Glomerular endothelial cell (primary cell): ENCODE measurements around the gene CFAP46. TPM values are rescaled to one million over a fixed set of nuclear protein-coding genes. Genes with fewer than 3 reads are reported as not detected.
"Not testable (repeated sequence)": the region's sequence is repeated elsewhere in the genome, so short reads cannot be mapped to it uniquely, and the experiment has no call there.

Experiments
- DNase-seq: peaks from one replicate; pipeline ENCODE4 v3.0.0-alpha.2; 2011; ENCODE audit warnings: low read depth, low spot score; ENCODE audit errors: extremely low read depth
- total RNA-seq: library from RNA; depleted of rRNA; stranded (reverse); fragments of >200 nt; gene quantifications from 2 replicates; pipeline ENCODE4 v1.2.3, GENCODE V29; 2015

Gene CFAP46
- total RNA-seq, 1 donor from 2014 or later = 1.9 TPM

DNA sequence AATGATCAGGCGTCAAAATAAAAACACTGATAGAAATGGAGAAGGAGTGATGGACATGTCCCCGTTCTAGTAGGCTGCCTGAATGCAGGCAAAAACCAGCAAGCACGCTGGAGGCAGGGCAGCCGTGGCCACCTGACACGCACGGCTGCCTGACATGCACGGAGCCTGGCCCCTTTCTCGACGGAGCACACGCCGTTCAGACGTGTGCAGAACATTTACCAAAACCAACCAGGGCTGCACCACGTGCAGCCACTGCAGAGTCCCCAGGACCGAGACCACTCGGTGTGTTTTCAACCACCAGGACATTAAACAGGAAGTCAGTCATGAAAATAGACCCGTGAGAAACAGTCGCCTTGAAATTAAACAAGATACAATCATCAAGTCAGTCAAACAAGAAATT is 94.5 kb downstream of the CFAP46 start:
- DNase-seq = no peak

DNA sequence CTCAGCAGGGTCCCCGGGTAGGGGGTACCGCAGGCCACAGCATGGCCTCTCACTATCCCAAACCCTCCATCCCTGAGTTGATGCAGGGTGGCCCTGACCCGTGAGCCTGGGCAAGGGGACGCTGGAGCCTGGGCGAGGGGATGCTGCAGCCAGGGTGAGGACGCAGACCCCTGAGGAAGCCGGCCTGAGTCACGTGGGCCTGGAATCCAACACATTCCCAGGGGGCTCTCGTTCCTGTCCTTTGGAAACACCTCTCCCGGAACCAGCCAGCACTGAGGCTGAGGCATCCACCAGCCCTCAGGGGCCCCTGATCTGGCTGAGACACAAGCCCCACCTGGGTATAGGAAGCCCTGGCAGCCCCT is 95.0 kb downstream of the CFAP46 start:
- no peak for DNase-seq

DNA sequence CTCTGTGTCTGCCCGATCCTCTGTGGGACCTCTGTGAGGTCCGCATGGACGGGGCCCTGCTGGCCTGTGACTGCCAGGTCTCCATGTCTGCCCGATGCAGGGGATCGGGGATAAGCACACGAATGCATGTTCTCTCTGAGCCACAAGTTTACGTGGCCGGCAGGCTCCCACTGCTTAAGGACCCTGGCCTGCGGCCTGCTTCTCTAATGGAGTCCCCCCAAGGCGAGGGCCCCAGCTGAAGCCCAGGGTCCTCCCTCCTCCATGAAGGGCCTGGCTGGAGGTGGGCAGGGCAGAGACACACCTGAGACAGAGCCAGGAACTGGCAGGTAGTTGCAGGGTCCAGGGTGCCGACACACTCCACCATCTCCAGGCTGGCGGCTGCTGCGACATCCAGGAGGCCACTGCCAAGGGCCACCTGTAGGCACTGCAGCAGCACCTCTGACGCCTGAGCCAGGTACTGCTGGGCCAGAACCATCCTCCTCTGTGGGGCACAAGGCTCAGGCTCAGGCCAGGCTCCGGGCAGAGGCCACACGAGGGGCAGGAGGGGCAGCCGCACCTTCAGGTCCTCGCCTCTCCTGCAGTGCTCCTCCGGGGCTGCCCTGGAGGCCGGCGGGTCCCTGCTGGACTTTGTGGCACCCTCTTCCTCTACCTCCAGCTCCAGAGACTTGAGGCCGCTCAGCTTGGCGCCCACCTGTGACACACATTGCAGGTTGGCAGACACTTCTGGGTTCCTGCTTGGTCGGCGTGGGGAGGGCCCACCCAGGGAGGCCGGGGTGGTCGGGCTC is 95.5 kb downstream of the CFAP46 start:
- DNase-seq = no peak

DNA sequence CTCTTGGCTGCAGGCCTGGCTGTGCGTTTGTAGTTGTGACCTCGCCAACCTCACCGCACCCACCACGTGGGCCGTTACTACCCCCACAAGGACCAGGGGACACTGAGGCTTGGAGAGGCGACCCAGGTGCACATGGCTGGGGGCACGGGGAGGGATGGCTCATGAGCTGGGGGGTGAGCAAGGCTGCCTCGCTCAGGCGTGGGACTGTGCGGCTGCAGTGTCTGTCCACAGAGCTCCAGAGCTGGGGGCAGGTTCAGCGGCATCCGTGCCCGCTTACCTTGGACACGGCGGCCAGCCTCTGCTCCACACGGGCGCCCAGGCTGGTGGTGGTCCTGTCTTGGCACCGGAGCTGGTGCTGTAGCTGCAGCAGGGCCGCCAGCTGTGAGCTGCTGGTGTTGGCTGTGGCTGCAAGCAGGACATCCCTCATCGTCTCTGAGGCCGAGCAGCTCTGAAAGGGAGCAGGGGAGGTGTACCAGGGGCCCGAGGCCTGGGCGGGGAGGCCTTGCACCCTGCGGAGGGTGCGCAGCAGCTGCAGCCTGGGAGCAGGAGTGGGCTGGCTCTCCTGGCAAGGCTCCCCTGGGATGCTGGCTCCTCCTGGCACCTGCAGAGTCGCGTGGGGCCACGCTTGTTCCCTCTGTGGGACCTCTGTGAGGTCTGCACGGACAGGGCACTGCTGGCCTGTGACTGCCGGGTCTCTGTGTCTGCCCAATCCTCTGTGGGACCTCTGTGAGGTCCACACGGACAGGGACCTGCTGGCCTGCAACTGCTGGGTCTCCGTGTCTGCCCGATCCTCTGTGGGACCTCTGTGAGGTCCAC is 96.4 kb downstream of the CFAP46 start:
- no peak for DNase-seq

DNA sequence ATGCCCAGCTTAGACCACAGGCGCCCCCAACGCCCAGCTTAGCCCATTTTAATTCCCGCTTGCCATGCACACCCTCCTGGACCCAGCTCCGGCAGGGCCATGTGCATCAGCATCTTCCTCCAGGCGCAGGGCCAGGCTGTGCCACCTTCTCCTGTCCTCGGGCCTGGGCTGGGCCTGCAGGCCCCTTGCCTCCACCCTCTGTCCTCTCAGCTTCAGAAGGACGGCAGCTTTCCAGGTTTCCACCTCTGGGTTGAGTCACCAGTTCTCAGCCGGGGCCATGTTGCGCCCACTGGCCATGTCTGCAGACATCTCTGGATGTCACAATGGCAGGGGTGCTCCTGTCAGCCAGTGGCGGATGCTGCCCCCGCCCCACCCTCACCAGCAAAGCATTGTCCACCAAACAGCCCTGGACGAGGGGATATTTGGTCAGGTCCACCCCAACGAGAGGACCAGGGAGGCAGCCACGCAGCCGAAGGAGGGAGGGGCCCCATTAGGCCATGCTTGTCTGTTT is 97.3 kb downstream of the CFAP46 start:
- DNase-seq = no peak

DNA sequence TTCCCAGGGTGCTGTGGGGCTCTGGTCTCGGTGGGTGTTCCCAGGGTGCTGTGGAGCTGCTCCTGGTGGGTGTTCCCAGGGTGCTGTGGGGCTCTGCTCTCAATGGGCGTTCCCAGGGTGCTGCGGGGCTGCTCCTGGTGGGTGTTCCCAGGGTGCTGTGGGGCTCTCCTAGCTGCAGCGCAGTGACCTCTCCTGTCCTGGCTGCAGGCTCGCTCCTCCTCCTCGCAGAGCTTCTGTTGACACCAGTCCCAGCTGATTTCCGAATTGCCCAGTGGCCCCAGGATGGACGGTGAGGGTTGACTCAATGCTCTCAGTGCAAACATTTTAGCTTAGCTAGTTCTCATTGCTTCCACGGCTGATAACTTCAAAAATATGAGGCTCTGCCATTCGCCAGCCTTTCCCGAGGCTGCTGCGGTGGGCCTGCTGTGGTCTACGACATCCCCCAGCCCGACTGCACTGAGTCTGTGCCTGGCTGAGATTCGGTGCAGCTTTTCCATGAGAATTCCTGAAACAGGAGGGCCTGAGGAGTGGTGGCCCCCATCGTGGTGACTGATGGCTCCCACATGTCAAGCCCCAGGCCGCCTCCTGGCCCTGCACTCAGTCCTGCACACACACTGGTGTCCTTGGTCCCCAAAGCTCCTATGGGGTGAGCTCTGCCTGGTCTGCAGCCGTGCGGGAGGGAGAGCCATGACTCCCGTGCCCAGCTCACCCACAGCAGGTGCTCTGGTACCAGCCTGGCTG is 98.1 kb downstream of the CFAP46 start:
- no peak for DNase-seq

DNA sequence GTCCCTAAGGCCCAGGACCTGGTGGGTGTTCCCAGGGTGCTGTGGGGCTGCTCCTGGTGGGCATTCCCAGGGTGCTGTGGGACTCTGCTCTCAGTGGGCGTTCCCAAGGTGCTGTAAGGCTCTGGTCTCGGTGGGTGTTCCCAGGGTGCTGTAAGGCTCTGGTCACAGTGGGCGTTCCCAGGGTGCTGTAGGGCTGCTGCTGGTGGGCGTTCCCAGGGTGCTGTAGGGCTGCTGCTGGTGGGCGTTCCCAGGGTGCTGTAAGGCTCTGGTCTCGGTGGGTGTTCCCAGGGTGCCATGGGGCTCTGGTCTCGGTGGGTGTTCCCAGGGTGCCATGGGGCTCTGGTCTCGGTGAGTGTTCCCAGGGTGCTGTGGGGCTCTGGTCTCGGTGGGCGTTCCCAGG is 99.1 kb downstream of the CFAP46 start:
- not testable (repeated sequence) for DNase-seq

DNA sequence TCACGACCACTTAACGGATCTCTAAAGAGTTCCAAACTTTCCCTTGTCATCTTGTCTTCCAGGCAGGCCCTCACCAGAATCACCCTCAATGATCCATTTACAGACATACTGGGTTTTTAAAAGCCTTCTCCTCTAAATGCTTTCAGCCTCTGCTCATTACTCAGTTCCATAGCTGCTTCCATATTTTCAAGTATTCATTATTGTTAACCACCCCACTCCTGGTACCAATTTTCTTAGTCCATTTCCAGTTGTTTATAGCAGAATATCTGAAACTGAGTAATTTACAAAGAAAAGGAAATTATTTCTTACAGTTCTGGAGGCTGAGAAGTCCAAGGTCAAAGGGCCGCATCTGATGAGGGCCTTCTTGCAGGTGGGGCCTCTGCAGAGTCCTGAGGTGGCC is 100.0 kb downstream of the CFAP46 start:
- no peak for DNase-seq

DNA sequence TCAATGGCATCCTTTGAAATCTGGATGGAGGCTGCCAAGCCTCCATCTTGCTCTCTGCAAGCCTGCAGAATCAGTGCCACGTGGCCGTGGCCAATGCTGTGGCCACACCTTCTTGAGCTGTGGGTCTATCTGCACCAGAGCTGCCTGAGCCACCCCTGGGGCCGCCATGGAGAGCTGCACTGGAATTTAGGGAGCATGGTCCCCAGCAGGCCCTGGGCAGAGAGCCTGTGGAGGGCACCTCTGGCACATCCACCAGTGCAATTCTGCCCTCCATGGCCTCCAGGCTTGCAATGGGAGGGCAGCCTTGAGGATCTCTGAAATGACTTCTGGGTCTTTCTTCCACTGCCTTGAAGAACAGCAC is 100.8 kb downstream of the CFAP46 start:
- no peak for DNase-seq

DNA sequence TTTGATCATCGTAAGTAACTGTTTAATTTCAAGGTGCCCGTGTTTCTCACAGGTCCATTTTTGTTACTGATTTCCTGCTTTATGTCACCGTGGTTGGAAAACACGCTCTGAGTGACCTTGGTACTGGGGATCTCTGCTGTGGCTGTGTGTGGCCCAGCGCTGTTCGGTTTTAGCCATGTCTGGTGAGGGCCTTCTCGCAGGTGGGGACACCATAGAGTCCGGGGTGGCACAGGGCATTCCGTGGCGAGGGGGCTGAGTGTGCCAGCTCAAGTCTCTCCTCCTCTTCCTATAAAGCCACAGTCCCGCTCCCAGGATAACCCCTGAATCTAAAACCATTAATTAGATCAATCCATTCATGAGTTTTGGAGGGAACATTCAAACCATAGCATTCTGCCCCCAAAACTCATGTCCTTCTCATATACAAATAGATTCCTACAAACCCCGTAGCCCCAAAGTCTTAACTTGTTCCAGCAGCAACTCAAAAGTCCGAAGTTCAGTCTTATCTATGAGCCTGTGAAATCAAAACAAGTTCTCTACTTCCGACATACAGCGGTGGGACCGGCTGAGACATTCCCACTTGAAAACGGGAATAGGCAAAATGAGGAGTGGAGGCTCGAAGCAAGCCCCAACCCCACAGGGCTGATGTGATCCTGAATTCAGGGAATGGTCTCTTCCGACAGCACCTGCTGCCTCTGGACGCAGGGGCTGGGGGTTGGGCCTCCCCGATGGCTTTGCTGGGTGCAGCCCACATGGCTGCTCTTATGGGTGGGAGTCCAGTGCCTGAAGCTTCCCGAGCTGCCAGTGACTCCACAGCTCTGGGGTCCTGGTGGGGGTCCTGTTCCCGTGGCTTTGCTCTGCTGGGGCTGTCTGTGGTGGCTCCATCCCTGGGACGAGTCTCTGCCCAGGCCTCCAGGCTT is 101.4 kb downstream of the CFAP46 start:
- no peak for DNase-seq

DNA sequence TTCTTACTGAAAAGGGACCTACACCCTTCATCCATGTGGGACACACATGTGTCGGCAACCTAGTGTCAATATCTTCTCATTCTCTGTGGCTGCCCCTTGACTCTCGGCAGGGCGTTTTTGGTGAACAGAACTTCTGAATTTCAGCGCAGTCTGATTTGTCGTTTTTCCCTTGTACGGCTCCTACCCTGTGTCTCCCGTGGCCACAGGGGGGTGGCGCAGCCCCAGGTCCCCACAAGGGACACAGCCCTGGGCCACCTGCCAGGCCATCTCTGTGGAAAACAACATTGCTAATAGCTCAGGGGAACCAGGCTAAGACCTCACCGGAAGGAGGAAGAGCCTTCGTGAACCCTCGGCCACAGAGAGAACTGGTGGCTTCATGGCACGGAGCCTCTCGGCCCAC is 103.3 kb downstream of the CFAP46 start:
- DNase-seq = no peak

DNA sequence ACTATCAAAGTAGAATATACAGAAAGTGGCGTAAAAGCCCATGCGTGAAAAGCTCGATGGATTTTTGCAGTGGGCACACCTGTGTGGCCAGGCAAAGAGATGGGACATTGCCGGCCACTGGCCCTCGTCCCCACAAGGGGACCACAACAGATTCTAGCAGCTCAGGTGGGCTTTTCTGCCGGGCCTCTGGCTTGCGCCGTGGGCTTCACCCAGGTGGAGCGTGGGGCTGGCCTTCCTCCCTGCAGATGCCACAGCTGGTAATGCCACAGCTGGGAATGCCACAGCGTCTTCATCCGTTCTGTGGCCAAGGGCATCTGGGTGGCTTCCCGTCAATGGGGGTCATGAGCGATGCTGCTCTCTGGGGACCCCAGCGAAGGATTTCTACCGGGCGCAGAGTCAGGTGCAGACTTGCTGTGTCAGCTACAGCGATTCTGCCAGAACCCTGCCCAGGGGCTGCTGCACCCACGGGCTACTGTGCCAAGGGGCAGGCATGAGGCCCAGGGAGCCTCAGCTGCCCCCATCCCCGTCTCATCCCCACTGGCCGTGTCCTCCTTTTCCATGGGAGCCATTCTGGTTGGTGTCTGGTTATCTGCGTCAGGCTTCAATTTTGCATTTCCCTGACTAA is 103.9 kb downstream of the CFAP46 start:
- no peak for DNase-seq

DNA sequence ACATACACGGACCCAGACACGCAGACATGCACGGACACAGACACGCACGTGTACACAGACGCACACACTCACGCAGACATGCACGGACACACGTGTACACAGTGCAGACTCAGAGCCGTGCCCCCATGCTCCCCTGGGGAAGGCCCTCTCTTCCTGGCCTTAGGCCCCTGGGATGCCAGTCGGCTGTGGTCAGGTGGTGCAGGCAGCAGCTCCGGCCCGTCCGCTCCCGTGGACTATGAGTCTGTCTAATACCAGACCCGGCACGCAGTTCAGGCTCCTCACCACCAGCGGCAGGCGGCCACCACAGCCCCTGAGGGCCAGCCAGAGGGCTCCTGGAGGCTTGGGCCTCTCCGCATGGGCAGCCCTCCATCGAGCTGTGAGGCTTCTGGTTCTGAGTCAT is 104.5 kb downstream of the CFAP46 start:
- DNase-seq = no peak

DNA sequence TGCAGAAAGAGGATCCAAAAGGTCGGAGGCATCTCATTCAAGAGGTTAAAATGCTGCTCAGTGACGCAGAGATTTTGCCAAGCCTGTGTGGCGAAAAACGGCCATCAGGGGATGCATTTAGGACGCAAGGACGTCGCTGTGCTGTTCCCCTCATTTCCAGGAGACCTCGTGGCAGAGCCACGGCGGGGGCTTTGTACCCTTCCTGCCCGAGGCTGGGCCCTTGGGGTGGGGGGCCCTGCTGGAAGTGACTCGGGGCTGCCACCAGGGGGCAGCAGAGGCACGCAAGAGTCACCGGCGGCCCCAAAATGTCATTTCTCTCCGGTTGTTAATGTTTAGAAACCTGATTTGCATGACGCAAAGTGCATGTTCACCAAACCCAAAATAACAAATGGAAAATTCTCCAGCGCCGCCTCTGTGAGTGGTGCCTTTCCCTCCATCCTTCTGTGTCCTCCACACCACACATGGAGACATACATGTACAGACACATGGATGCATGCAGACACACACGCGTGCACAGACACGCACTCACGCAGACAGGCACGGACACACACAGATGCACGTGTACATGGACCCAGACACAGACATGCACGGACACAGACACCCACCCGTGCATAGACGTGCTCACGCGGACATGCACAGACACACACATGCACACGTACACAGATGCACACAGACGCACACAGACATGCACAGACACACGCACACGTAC is 105.4 kb downstream of the CFAP46 start:
- no peak for DNase-seq

DNA sequence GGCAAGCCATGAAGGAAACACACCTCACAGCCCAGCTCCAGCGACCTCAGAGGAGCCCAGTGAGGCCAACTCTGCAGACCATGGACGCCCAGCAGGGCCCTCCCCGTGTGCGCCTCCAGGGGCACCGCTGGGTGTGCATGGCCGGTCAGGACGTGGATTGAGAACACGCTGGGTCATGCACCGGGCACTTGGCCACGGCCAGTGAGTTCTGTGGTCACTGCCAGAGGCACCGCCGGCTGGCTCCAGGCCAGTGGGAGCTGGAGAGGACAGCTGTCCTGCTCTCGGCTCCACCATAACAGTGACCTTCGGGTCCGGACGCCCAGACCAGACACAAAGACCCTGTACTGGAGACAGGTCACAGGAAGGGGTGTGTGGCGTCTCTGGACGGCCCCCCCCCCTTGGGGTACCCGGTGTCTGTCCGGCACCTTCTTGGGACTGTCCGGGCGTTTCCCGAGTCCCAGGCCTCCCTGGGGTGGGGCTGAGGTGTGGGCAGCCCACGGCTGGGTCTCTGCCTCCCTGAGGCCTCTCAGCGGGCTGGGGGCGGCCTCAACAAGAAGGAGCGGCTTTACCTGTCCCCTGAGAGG is 106.0 kb downstream of the CFAP46 start:
- no peak for DNase-seq

DNA sequence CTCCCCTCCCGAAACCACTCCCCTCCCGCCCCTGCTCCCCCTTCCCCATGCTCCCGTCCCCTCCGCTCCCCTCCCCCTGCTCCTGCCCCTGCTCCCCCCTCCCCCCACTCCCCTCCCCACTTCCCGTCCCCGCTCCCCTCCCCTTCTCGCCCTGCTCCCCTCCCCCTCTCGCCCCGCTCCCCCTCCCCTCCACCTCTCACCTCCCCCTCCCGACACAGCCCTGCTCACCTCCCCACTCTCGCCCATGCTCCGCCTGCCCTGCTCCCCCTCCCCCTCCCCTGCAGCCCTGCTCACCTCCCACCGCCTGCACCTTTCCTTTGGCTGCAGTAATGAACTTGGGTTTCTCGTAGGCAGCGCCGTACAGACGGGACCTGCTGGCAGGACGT is 106.5 kb downstream of the CFAP46 start:
- DNase-seq = no peak

DNA sequence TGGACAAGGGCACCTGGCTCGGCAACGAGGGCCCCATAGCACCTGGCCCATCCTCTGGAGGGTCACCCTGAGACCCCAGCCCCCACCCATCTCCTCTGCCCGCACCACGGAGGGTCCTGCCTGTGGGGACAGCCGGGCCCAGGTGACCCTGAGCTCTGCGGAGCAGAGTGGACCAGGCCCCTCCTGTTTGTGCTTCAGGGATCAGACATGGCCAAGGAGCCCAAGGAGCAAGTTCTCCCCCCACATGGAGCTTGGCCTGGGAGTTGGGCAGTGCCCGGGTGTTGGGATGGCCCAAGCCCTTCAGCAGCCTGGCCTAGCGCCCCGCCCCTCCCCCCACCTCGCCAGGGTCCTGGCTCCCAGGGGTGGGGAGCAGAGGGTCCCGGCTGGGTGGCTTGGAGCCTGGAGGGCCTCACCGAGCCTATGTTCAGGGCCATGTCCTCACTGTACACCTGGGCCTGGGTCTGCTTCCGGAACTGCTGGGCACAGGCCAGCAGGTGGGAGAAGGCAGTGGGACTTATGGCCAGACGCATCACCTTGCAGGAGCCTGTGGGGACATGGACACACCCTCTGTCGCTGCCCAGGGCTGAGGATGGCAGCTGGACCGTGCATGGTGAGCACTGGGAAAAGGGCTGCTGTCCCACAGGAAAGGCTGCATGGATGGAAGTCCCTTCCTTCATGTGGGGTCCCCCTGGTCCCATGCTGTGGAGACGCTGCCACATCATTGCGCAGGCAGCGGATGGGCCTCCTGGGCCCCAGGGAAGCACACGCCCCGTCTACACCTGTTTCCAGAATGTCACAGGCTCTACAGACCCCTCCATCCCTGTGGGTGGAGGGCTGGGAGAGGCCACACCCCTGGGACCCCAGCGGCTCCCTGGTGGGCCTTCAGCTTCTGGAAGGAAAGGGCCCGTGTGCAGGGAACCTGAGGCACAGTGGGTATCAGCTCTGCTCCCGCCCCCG is 107.2 kb downstream of the CFAP46 start:
- no peak for DNase-seq

DNA sequence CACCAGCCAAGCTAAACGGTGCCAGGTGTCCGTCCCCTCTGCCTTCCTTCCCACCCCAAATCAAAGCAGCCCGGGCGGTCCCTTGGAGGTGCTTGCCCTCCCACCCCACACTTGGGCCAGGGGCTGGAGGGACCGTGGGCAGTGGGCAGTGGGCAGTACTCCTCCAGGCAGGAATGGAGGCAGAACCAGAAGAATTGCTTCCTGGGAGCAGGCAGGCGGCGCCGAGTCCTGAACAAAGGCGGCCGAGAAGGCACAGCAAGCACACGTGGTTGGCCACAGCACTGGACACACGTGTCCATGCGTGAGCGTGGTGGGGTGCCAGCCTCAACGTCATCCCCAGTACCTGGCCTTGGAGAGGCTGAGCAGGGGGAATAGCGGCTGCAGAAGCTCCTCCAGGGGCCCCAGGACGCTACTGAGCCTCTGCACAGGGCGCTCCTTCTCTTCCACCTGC is 108.0 kb downstream of the CFAP46 start:
- no peak for DNase-seq
